NCI-H774 (cell line): Measurements from ENCODE around the gene TTC13.

ENCODE experiments used
- DNase-seq: peaks from one replicate; lab custom pipeline; 2025; lab: John Stamatoyannopoulos, UW

TTC13 gene

DNA sequence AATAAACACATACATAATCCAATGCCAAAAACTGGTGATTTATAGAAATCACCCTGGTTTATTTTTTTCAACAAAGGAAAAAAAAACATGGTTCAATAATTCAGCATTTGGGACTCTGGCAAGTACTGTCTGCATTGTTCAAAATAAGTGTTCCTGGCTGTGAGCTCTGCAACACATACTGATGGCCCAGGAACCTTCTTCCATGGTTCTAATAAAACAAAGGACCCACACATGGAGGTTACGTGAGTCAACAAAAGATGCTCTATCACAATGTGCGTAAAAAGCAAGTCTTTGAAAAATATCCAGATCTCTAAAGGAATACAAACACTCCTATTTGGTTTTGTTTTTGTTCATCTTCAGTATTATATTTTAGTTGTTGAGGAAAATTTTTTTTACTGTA lies 72.4 kb downstream of the TTC13 start:
- no peak for DNase-seq

DNA sequence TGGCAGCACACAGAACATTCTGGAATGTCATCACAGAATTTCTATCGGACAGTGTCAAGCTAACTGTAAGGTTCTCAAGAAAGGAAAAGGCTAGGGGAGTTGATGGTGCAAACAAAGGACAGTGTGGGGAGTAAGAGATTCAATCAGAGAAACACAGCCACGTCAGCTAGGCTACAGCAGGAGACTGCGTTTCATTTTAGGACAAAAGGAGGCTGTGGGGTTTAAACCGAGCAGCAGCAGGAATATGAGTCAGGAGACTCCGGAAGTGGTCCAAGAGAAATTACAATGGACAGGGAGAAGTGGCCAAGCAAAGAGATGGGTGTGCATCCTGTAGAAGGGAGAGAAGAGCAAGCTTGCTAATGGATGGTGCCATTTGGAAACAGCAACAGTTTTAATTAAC lies 72.9 kb downstream of the TTC13 start:
- no peak for DNase-seq

DNA sequence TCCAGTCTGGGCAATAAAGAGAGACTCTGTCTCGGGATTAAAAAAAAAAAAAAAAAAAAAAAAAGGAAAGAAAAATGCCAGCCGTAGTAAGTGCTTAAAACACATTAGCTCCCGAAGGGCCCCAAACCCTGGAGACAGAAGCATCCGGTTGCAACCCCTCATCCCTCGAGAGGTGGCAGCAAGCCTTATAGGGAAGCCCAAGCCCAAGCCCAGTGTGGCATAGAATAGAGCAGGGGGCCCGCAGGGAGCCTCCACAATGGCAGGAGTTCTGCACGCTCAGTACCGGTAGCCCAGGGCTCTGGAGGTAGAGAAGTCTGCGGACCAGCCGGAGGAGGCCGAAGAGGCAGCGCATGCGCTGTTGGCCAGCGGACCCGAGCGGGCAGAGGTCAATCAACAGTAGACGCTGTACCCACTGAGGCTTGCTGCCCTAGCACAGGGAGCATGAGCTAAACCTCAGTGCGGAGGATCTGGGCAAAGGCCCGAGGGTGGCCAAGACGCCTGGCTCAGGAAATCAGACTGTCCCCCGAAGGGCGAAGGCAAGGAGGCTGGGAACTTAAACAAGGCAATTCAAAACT lies 76.2 kb downstream of the TTC13 start:
- no peak for DNase-seq

DNA sequence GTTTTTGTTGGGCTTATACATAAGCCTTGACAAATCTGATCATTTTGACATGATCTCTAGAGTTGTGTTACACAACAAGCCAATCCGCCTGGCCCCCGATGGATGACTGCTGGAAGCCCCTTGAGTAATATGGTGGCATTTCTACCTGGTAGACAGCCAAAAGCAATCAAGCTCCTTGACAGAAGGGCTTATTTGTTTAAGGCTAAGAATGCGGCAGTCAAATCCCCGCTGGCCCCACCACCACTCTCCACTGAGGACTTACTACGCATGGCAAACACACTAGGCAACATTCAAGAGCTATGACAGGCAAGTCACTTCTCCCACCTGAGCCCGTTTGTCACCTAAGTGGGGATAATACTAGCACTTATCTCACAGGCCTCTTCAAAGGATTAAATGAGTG lies 77.0 kb downstream of the TTC13 start:
- DNase-seq = no peak

DNA sequence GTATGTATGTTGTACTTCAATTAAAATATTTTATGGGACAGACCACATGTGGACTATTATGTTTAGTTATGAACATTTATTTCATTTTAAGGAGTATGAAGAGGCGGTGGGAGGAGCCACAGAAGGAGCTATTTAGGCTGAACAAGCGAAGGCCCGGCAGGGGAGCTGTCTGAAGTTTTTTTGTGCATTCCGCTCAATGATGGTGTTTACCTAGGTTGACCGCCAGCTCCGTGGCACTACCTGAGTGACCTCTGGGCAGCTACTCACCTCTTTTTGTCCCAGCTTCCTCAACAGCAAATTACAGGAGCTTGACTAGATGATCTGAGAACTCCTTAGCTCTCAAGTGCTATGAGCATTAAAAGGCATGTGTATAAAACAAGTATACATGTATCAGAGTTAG lies 77.7 kb downstream of the TTC13 start:
- no peak for DNase-seq

DNA sequence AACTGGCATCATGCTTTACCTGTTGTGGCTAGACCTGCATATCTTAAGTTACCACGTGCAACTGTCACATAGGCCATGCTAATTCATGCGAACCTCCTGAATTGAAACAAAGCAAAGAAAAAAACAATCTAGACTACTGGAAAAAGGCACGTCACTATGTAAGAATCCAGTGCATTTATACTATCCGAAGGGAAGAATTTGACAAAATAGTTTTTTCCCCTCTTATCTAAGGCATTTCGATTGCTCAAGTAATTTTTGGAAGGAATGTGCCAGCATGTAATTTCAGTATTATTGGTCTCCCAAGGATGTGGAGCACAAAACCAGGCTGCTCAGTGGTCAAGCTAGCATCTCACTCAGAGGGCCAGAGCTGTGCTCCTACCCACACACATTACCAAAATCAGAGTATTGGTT lies 78.8 kb downstream of the TTC13 start:
- no peak for DNase-seq

DNA sequence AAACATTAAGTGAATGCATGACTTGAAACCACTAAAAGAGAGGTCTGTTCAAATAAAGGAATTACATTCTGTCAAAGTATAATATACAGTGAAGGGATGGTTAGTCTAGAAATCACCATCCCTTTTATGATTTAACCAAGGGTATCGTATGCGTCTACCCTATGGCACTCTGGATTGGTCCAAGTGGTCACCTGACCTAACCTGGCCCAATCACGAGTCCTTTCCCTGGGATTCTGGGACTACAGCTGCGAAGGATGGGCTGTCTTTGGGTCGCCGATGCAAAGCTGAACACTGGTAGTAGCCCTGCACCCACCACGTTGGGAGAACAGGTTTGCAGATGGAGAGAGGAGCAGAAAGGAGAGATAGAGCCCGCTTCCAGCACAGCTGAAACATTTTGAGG lies 79.9 kb downstream of the TTC13 start:
- DNase-seq = no peak

DNA sequence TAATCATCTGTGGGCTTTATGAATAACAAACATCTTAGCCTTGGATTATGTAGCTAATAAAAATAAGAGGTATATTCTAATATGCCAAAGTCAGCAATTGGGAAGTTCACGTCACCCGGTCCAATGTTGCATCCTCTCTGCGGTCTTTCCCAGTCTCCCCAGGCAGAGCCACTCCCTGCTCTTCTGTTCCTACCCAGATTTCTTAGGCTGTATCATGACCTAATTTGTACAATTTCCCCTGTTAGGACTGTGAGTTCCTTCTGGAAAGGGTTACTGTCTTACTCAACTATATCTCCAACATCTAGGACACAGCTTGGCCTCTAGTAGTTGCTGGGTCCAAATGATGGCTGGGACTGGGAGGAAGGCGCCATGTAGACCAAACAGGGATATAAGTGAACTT lies 80.5 kb downstream of the TTC13 start:
- DNase-seq = no peak

DNA sequence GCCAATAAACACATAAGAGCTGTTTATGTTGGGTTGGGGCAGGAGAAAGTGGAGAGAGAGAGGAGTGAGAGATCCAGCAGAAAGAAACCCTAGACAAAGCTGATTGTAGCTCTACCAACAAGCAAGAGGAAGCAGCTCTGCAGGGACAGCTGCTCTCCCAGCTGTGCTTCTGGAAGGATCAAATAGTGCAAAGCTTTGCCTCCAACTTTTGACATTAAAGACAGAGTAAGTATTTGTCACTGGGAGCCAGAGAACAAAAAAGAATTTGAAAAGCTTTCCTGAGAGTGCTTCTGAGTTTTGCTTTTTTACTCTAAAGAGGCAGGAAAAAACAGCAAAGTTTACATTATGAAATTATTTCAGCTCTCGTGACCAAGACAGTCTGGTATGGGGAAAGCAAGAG lies 81.9 kb downstream of the TTC13 start:
- DNase-seq = no peak

DNA sequence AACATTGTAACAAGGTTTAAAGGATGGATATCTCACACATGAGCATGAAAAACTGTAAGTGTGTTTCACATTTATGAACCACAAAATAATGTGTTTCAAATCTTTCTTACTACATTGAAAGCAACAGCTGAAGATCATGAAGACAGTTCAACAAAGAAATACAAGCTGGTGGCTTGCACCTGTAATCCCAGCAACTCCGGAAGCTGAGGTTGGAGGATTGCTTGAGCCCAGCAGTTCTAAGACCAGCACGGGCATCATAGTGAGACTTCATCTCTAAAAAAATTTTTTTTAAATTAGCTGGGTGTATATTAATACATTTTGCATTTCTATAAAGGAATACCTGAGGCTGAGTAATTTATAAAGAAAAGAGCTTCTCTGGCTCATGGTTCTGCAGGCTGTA lies 83.2 kb downstream of the TTC13 start:
- no peak for DNase-seq

DNA sequence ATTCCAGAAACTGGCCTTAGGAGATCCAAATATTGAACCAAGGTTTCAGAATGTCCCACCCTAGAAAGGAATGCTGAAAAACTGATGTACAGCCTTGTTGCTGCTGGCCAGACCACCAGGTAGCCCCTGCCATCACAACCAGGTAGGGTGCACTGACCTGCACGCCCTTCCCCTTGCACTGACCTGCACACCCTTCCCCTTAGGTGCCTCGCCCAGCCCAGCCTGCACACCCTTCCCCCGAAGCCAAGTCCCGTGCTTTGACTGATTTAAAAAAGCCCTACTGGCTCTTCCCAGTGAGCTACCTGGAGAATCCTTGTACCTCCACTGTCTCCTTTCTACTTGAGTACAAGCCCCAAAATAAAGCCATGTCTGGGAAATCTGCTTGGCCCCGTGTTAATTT lies 84.0 kb downstream of the TTC13 start:
- no peak for DNase-seq

DNA sequence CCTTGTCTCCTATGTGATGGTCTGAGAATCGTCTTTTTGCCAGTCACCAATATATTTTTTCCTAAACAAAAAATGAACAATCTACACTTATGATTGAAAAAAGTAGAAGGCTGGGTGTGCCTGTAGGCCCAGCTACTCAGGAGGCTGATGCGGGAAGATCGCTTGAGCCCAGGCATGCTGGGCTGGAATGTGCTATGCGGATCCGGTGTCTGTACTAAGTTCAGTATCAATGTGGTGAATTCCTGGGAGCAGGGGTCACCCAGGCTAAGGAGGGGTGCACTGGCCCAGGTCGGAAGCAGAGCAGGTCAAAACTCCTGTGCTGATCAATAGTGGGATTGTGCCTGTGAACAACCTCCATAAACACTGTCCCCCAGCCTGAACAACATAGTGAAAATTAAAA lies 84.6 kb downstream of the TTC13 start:
- DNase-seq = no peak

DNA sequence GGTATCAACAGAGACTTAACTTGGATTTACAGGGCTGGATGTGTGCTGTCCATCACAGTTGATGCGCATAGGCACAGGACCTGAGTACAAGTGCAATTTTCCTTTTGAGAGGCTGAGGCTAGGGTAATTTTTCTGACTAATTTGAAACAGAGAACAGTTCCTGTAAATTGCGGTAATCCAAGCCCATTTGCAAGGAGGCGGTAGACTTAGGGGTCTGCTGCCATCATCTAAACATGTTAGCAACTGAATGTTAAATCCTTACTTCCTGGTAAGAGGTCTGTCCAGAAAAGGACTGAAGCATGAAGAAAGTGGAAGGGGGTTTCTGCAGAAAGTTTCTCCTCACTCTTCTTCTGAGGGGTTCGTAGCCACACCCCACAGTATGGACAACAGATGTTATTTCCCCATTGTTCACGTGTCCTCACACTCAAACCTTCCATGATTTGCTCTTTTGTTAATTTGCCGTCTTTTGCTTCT lies 86.6 kb downstream of the TTC13 start:
- DNase-seq = no peak

DNA sequence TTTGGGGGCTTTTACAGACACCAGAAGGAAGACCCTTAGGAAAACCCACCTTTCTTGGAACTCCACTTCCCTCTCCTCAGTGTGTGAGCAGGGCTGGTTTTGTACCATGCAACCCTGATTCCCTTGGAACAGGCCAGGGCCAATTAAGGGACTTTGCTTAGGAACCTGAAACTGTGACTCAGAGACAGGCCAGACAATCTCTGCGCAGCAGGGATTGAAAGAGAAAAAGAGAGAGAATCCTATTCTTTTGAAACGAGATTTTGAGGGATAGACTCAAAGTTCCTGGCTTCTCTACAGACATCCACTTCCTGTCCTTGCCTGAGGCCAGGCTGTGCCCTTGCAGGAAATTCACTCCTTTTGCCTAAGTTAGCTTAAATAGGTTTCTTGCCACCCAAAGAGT lies 87.2 kb downstream of the TTC13 start:
- DNase-seq = no peak

DNA sequence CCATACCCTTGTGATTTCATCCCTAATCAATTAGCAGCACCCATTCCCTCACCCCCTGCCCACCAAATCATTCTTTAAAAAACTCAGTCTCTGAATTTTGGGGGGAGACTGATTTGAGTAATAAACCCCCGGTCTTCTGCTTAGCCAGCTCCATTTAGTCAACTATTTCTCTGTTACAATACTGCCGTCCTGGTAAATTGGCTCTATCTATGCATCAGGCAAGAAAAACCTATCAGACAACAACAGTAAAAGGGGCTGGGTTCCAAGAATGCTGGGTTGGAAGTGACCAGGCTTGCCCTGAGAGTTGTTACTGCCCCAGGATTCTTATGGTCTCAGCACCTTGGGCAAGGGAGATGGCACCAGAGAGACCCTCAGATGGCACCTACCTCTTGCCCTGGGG lies 94.0 kb downstream of the TTC13 start:
- no peak for DNase-seq

DNA sequence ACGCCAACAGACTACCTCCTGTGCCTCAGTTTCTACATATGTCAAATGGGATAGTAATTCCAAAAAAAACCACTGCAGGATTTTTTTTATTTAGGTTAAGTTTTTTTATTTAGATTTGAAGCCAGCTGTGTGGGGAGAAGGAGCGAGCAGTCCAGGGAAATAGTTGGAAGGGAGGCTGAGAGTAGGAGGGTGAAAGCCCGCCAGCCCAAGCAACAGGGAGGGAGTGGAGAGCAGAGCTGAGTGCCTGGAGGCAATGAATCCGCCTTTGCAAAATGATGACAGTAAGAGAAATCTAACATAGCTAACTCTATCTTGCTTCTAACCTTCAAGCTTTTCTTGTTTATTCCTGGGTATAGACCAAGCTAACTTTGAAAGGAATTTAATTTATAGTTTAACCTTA lies 94.7 kb downstream of the TTC13 start:
- DNase-seq = no peak

DNA sequence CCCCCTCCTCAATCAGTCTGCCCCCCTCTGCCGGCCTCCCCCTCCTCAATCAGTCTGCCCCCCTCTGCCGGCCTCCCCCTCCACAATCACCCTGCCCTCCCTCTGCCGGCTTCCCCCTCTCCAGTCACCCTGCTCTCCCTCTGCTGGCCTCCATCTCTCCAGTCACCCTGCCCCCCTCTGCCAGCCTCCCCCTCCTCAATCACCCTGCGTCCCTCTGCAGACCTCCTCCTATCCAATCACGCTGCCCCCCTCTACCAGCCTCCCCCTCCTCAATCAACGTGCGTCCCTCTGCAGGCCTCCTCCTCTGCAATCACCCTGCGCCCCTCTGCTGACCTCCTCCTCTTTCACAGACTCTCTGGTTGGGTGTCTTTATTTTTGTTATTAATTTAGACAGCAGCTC lies 98.9 kb downstream of the TTC13 start:
- DNase-seq = no peak

DNA sequence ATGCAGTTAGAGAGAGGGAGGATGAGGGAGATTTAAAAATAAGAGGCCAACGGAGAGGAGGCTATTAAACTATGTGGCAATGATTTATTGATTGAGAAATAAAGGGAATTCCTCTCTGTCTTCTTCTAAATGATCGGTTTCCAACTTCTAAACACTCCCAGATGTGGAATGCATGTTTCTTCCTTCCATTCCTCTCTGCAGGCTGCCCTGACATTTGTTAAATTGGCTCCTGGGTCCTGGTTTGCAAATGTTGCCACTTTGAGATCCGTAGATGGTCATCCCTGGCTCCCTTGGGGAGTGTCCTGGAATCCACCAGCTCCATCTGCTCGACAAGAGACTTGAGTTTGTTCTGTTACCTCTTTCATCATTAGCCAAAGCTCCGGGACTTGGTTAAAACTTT lies 100.1 kb downstream of the TTC13 start:
- no peak for DNase-seq

DNA sequence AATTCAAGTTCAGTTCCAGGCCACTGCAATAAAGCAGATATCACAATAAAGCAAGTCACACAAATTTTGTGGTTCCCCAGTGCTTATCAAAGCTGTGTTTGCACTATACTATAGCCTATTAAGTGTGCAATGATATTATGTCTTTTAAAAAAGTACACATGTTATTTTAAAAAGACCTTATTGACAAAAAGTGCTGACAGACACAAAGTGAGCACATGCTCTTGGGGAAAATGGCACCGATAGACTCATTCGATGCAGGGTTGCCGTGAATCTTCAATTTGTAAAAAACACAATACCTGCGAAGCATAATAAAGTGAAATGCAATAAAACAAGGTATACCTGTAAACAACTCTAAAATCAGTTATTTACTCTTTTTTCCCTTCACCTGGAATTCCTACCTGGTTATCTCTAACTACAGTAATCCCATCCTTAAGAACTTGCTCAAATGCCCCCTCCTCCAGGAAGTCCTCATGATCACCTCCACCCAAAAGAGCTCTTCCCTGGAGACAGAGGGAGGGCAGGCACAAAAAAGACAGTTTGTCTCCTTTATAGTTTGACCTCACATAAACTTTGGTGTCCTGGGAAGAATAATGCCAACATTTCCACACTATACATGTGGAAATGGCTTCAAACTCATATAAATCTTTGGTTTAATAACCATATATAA lies 100.6 kb downstream of the TTC13 start:
- no peak for DNase-seq

DNA sequence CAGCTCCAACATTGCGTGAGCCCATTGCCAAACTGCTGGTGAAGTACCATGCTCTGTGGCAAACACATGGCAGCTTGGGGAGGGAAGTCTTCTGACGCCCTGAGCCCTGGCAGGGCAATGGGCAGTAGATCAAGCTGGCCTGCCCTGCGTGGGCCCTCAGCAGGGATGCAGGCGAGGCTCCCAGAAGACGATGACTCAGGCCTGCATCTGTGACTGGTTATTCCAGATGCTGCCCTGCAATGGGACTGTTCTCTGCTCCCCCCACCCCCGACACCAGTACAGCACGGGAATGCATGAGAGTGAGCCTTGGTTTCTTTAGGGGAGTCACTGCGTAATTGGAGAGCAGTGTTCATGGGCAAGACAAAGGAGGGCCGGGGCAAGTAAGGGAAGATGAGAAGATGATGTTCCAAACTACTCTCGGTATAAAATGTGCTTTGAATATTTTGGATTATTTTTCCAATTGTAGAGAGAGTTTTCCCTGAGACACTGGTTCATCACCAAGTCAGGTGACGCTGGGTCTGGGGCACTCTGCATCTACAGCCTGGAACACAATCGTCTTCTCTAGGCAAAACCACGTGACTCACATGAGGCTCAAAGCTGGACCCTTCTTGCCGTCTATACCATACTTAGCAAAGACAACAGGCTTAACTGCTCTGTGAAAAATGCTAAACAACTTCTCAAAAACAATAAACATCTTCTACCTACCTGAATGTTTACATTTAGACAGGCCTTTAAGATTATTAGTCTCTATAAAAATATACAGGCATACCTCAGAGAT lies 101.3 kb downstream of the TTC13 start:
- DNase-seq = no peak

DNA sequence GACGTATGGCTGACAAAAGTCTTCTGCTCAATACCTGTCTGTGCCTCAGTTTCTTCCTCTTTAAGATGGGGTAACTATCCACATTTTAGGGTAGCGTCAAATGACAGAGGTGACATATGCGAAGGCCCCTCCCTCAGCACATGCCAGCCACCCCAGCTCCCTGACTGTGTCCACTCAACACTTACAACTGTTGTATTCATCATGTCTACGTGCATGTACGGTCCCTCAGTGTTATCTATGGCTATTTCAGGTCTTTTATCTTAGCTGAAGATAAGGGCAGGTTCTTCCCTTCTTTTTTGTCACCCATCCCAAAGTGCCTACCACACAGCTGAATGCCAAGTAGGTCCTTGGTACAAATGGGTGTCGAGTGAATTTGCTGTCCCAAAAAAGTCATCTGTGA lies 102.0 kb downstream of the TTC13 start:
- DNase-seq = no peak

DNA sequence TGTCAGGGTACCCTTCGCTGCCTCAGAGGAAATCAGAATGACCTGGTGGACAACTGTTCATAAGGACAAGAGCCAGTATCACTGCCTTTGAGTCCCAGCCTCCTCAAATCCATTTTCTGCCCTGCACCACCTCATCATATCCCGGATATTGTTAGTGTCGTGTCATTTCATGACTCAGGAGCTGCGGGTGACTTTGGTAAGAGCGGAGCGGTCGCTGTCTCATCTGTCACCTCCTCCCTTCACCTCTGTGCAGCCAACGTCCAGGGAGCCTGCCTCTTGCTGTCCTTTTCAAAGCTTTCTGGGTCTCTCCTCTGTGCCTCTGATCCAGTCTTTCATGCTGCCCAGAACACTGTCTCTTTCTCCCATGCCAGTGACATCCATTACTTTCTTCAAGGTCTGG lies 103.3 kb downstream of the TTC13 start:
- no peak for DNase-seq

DNA sequence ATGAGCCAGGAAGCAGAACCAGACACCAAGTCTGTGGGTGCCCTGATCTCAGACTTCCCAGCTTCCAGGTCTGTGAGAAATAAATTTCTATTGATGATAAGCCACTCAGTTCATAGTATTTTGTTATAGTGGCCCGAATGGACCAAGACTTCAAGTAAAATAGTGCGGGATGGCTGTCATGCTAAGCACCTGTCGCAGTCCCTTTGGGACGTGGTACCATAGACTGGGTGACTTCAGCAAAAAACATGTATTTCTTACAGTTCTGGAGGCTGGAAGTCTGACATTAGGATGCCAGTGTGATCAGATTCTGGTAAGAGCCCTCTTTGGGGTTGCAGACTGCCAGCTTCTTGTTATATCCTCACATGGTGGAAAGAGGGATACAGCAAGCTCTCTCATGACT lies 107.7 kb downstream of the TTC13 start:
- no peak for DNase-seq

DNA sequence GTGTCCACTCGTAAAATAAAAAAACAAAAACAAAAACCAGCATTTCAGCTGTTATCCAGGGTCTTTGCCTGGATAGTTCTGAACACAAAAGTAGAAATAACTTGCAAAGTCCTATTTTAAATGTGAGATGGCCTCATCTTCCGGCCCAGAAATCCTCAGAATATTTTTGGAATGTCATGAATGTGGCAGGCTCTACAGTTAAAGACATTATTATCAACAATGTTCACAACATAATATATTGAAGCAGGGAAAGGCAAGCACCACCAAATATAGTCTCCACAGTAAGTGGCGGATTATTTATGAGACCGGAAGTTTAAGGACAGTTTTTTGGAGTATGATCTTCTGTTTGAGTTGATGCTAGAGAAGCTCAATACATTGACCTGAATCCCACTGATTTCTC lies 109.2 kb downstream of the TTC13 start:
- DNase-seq = no peak
